WTC11 (cell line): ENCODE results near the gene RPL36A. TPM values are rescaled to one million over a fixed set of nuclear protein-coding genes. Genes with fewer than 3 reads are reported as not detected.

Experiments
- ATAC-seq: fragments of 200-7000 bp; cut with Tn5 transposase; 2 replicates; pipeline ENCODE4 v1.10.0; 2021; ENCODE audit warnings: mild to moderate bottlenecking, moderate library complexity
- CTCF ChIA-PET: fragments of 300-600 bp; sonication (Branson Sonifier 250); formaldehyde crosslinking; loops from one replicate; lab custom pipeline; 2021; ENCODE audit warnings: antibody characterized with exemption; lab: Charles Lee
- POLR2A ChIA-PET: fragments of 350-600 bp; sonication (Branson Sonifier 250); formaldehyde crosslinking; loops from one replicate; lab custom pipeline; 2021; ENCODE audit warnings: antibody characterized with exemption; lab: Charles Lee
- DNase-seq: peaks from one replicate; pipeline ENCODE4 v3.0.0; 2021; ENCODE audit warnings: low spot score
- H3K27ac Mint-ChIP-seq: 2 replicates; pipeline ENCODE4 v1.8.0; 2021; ENCODE audit warnings: mixed read lengths
- H3K27me3 Mint-ChIP-seq: 2 replicates; pipeline ENCODE4 v1.8.0; 2021; ENCODE audit warnings: low read depth, mild to moderate bottlenecking, moderate library complexity, mixed read lengths
- H3K36me3 Mint-ChIP-seq: 2 replicates; pipeline ENCODE4 v1.8.0; 2021; ENCODE audit warnings: mixed read lengths
- H3K4me1 Mint-ChIP-seq: 2 replicates; pipeline ENCODE4 v1.8.0; 2022; ENCODE audit warnings: mixed read lengths
- H3K4me3 Mint-ChIP-seq: 2 replicates; pipeline ENCODE4 v1.8.0; 2021; ENCODE audit warnings: mild to moderate bottlenecking, moderate library complexity, mixed read lengths
- H3K9me3 Mint-ChIP-seq: 2 replicates; pipeline ENCODE4 v1.8.0; 2021; ENCODE audit warnings: mixed read lengths
- CDX4 ChIP-seq: fragments of 250-450 bp; sonication (Bioruptor Pico); IDR thresholded peaks from 2 replicates; pipeline ENCODE4 v1.9.0; 2021; ENCODE audit warnings: moderate library complexity, mild to moderate bottlenecking, inconsistent platforms, borderline replicate concordance
- ELF4 ChIP-seq: sonication (generic); formaldehyde crosslinking; IDR thresholded peaks from 2 replicates; pipeline ENCODE4 v1.8.1; 2022; ENCODE audit warnings: low read depth, mild to moderate bottlenecking, moderate library complexity, missing genetic modification reagents
- NFYB ChIP-seq: sonication (generic); formaldehyde crosslinking; conservative IDR thresholded peaks from 2 replicates; pipeline ENCODE4 v1.8.0; 2022; ENCODE audit warnings: low read depth, missing genetic modification reagents
- RELA ChIP-seq: sonication (generic); formaldehyde crosslinking; IDR thresholded peaks from 2 replicates; pipeline ENCODE4 v1.8.1; 2022; ENCODE audit warnings: missing genetic modification reagents, mild to moderate bottlenecking, borderline replicate concordance
- SMAD3 ChIP-seq: sonication (generic); formaldehyde crosslinking; IDR thresholded peaks from 2 replicates; pipeline ENCODE4 v1.8.0; 2022; ENCODE audit warnings: missing genetic modification reagents, mild to moderate bottlenecking, borderline replicate concordance
- SMAD4 ChIP-seq: sonication (generic); formaldehyde crosslinking; IDR thresholded peaks from 2 replicates; pipeline ENCODE4 v1.8.0; 2022; ENCODE audit warnings: mild to moderate bottlenecking, missing genetic modification reagents
- TEAD4 ChIP-seq: sonication (generic); formaldehyde crosslinking; IDR thresholded peaks from 2 replicates; pipeline ENCODE4 v1.8.0; 2022; ENCODE audit warnings: mild to moderate bottlenecking, missing genetic modification reagents
- ZBTB43 ChIP-seq: sonication (generic); formaldehyde crosslinking; IDR thresholded peaks from 2 replicates; pipeline ENCODE4 v1.8.1; 2023; ENCODE audit warnings: mild to moderate bottlenecking, missing genetic modification reagents
- ZNF281 ChIP-seq: sonication (generic); formaldehyde crosslinking; IDR thresholded peaks from 2 replicates; pipeline ENCODE4 v1.8.0; 2023; ENCODE audit warnings: mild to moderate bottlenecking, missing genetic modification reagents
- total RNA-seq: library from RNA; stranded (reverse); gene quantifications from 3 replicates; pipeline ENCODE4 v1.2.3, GENCODE V29; 2021
- TF ChIP-seq, protein P1 (sequence below): sonication (generic); formaldehyde crosslinking; IDR thresholded peaks from 2 replicates; pipeline ENCODE4 v1.8.1; 2023; ENCODE audit warnings: mild to moderate bottlenecking, missing genetic modification reagents, borderline replicate concordance
- TF ChIP-seq, protein P2 (sequence below): sonication (generic); formaldehyde crosslinking; IDR thresholded peaks from 2 replicates; pipeline ENCODE4 v1.8.0; 2022; ENCODE audit warnings: mild to moderate bottlenecking, missing genetic modification reagents
- TF ChIP-seq, protein P3 (sequence below): fragments of 200-600 bp; IDR thresholded peaks from 2 replicates; pipeline ENCODE4 v1.8.0; 2022; ENCODE audit warnings: antibody characterized with exemption
- TF ChIP-seq, protein P4 (sequence below): sonication (generic); formaldehyde crosslinking; IDR thresholded peaks from 2 replicates; pipeline ENCODE4 v1.8.1; 2023; ENCODE audit warnings: mild to moderate bottlenecking, moderate library complexity, missing genetic modification reagents
- TF ChIP-seq, protein P5 (sequence below): sonication (generic); formaldehyde crosslinking; IDR thresholded peaks from 2 replicates; pipeline ENCODE4 v1.8.1; 2023; ENCODE audit warnings: mild to moderate bottlenecking, missing genetic modification reagents, moderate library complexity

RPL36A gene
- total RNA-seq, 1 experiment from 2014 or later: 320 TPM

- TF ChIP-seq, protein P1, sequence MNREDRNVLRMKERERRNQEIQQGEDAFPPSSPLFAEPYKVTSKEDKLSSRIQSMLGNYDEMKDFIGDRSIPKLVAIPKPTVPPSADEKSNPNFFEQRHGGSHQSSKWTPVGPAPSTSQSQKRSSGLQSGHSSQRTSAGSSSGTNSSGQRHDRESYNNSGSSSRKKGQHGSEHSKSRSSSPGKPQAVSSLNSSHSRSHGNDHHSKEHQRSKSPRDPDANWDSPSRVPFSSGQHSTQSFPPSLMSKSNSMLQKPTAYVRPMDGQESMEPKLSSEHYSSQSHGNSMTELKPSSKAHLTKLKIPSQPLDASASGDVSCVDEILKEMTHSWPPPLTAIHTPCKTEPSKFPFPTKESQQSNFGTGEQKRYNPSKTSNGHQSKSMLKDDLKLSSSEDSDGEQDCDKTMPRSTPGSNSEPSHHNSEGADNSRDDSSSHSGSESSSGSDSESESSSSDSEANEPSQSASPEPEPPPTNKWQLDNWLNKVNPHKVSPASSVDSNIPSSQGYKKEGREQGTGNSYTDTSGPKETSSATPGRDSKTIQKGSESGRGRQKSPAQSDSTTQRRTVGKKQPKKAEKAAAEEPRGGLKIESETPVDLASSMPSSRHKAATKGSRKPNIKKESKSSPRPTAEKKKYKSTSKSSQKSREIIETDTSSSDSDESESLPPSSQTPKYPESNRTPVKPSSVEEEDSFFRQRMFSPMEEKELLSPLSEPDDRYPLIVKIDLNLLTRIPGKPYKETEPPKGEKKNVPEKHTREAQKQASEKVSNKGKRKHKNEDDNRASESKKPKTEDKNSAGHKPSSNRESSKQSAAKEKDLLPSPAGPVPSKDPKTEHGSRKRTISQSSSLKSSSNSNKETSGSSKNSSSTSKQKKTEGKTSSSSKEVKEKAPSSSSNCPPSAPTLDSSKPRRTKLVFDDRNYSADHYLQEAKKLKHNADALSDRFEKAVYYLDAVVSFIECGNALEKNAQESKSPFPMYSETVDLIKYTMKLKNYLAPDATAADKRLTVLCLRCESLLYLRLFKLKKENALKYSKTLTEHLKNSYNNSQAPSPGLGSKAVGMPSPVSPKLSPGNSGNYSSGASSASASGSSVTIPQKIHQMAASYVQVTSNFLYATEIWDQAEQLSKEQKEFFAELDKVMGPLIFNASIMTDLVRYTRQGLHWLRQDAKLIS (CRISPR knock-in tag): no peak
- TF ChIP-seq CDX4 (CRISPR knock-in tag) (no peak), SMAD4 (CRISPR knock-in tag) (no peak), ZBTB43 (CRISPR knock-in tag) (no peak)
These were observed 19.8 kb upstream of the RPL36A start (continued) for GRCh38 chrX:101370888-101371504.

- ChIA-PET POLR2A (no interaction called here), CTCF (no interaction called here)
- no peak for ATAC-seq
- Mint-ChIP-seq H3K4me3 (no peak overlapping the region), H3K4me1 (no peaks in the 10 kb centered on the region), H3K27ac (no peak overlapping the region), H3K36me3 (no peaks in the 10 kb centered on the region), H3K9me3 (no peaks in the 10 kb centered on the region), H3K27me3 (peaks cover 8% of the 10 kb centered on the region)
- no peak for DNase-seq
- TF ChIP-seq ELF4 (no peak), ZNF281 (CRISPR knock-in tag) (no peak), RELA (CRISPR knock-in tag) (no peak), TEAD4 (CRISPR knock-in tag) (no peak), SMAD3 (CRISPR knock-in tag) (no peak), NFYB (CRISPR knock-in tag) (no peak)
- TF ChIP-seq, protein P2, sequence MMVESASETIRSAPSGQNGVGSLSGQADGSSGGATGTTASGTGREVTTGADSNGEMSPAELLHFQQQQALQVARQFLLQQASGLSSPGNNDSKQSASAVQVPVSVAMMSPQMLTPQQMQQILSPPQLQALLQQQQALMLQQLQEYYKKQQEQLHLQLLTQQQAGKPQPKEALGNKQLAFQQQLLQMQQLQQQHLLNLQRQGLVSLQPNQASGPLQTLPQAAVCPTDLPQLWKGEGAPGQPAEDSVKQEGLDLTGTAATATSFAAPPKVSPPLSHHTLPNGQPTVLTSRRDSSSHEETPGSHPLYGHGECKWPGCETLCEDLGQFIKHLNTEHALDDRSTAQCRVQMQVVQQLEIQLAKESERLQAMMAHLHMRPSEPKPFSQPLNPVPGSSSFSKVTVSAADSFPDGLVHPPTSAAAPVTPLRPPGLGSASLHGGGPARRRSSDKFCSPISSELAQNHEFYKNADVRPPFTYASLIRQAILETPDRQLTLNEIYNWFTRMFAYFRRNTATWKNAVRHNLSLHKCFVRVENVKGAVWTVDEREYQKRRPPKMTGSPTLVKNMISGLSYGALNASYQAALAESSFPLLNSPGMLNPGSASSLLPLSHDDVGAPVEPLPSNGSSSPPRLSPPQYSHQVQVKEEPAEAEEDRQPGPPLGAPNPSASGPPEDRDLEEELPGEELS (CRISPR knock-in tag): no peak
- TF ChIP-seq, protein P1 (CRISPR knock-in tag): no peak
- TF ChIP-seq, protein P3, sequence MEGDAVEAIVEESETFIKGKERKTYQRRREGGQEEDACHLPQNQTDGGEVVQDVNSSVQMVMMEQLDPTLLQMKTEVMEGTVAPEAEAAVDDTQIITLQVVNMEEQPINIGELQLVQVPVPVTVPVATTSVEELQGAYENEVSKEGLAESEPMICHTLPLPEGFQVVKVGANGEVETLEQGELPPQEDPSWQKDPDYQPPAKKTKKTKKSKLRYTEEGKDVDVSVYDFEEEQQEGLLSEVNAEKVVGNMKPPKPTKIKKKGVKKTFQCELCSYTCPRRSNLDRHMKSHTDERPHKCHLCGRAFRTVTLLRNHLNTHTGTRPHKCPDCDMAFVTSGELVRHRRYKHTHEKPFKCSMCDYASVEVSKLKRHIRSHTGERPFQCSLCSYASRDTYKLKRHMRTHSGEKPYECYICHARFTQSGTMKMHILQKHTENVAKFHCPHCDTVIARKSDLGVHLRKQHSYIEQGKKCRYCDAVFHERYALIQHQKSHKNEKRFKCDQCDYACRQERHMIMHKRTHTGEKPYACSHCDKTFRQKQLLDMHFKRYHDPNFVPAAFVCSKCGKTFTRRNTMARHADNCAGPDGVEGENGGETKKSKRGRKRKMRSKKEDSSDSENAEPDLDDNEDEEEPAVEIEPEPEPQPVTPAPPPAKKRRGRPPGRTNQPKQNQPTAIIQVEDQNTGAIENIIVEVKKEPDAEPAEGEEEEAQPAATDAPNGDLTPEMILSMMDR: no peak
- TF ChIP-seq, protein P4, sequence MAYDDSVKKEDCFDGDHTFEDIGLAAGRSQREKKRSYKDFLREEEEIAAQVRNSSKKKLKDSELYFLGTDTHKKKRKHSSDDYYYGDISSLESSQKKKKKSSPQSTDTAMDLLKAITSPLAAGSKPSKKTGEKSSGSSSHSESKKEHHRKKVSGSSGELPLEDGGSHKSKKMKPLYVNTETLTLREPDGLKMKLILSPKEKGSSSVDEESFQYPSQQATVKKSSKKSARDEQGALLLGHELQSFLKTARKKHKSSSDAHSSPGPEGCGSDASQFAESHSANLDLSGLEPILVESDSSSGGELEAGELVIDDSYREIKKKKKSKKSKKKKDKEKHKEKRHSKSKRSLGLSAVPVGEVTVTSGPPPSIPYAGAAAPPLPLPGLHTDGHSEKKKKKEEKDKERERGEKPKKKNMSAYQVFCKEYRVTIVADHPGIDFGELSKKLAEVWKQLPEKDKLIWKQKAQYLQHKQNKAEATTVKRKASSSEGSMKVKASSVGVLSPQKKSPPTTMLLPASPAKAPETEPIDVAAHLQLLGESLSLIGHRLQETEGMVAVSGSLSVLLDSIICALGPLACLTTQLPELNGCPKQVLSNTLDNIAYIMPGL (CRISPR knock-in tag): no peak
- TF ChIP-seq, protein P5, sequence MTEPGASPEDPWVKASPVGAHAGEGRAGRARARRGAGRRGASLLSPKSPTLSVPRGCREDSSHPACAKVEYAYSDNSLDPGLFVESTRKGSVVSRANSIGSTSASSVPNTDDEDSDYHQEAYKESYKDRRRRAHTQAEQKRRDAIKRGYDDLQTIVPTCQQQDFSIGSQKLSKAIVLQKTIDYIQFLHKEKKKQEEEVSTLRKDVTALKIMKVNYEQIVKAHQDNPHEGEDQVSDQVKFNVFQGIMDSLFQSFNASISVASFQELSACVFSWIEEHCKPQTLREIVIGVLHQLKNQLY: no peak
These were observed 13.3 kb upstream of the RPL36A start for GRCh38 chrX:101377547-101377946.
